DND-41 (cell line): ENCODE measurements around the gene TCF20.

Experiments
- ATAC-seq: fragments of 200-7000 bp; cut with Tn5 transposase; 3 replicates; pipeline ENCODE4 v1.9.1; 2021; ENCODE audit warnings: low read depth; ENCODE audit not compliant: insufficient read depth
- DNase-seq: peaks from one replicate; pipeline ENCODE4 v3.0.0-alpha.2; 2020
- H2AFZ ChIP-seq: 2 replicates; pipeline ENCODE4 v1.6.0; 2012; ENCODE audit warnings: low read depth, low read length
- H3K27ac ChIP-seq: 2 replicates; pipeline ENCODE4 v1.5.1; 2012; ENCODE audit warnings: low read length, inconsistent platforms
- H3K27me3 ChIP-seq: fragments of 200-600 bp; sonication (generic); 2 replicates; pipeline ENCODE4 v1.6.0; 2012; ENCODE audit warnings: low read length, mild to moderate bottlenecking, inconsistent platforms; ENCODE audit not compliant: insufficient read depth, poor library complexity
- H3K36me3 ChIP-seq: 2 replicates; pipeline ENCODE4 v1.5.1; 2012; ENCODE audit warnings: low read length, inconsistent platforms; ENCODE audit not compliant: insufficient read depth
- H3K4me1 ChIP-seq: 2 replicates; pipeline ENCODE4 v1.5.1; 2012; ENCODE audit warnings: mild to moderate bottlenecking, low read length; ENCODE audit not compliant: insufficient read depth
- H3K4me2 ChIP-seq: 2 replicates; pipeline ENCODE4 v1.6.0; 2012; ENCODE audit warnings: mild to moderate bottlenecking, moderate library complexity, low read length, inconsistent platforms; ENCODE audit not compliant: insufficient read depth
- H3K4me3 ChIP-seq, 2 experiments: fragments of 200-600 bp in 1 of 2; shearing (Covaris generic) in 1 of 2; 2 replicates each; pipeline ENCODE4 v1.5.1; 2012 to 2016; ENCODE audit warnings: inconsistent platforms in 2 of 2, low read length in 2 of 2, mild to moderate bottlenecking in 2 of 2, low read depth in 1 of 2, moderate library complexity in 1 of 2
- H3K79me2 ChIP-seq: 2 replicates; pipeline ENCODE4 v1.6.0; 2012; ENCODE audit warnings: low read length, inconsistent platforms; ENCODE audit not compliant: insufficient read depth
- H3K9ac ChIP-seq: 2 replicates; pipeline ENCODE4 v1.6.0; 2012; ENCODE audit warnings: low read depth, mild to moderate bottlenecking, inconsistent platforms, low read length, moderate library complexity
- H3K9me3 ChIP-seq: 2 replicates; pipeline ENCODE4 v1.5.1; 2012; ENCODE audit warnings: low read length, moderate library complexity, mild to moderate bottlenecking, inconsistent platforms; ENCODE audit not compliant: insufficient read depth, severe bottlenecking
- H4K20me1 ChIP-seq: 2 replicates; pipeline ENCODE4 v1.6.0; 2012; ENCODE audit warnings: low read length; ENCODE audit not compliant: insufficient read depth
- CTCF ChIP-seq: IDR thresholded peaks from 2 replicates; pipeline ENCODE4 v1.5.1; 2012; ENCODE audit warnings: borderline replicate concordance, low read length, moderate library complexity, mild to moderate bottlenecking; ENCODE audit not compliant: poor library complexity, severe bottlenecking; ENCODE audit errors: extremely low read depth
- EZH2 ChIP-seq: IDR thresholded peaks from 3 replicates; pipeline ENCODE4 v1.6.1; 2012; ENCODE audit warnings: borderline replicate concordance, low read depth, mild to moderate bottlenecking, moderate library complexity, low read length, inconsistent platforms; ENCODE audit not compliant: severe bottlenecking

The TCF20 gene

DNA sequence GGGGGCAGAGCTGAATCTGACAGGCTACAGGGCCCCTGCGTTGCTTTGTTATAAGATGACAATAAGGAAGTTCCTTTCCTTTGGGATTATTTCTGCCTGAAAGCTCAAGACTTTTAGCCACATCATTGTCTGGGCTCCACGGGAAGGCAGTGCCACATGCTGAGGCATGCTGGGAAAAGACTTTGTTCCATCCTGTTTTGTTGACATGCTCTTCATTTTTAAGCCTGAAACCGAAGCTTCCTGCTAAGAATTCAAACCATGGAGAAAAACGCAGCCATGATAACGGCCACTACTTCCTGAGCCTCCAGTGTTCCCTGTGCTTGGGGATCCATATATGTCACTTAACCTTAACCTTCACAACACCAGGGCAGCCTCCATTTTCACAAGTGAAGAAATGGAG, 5.5 kb upstream of the TCF20 start:
- no peaks in the 10 kb centered on the region for H3K9me3 ChIP-seq
- H3K27me3 ChIP-seq, result no peaks in the 10 kb centered on the region
- H3K36me3 ChIP-seq, result no peaks in the 10 kb centered on the region; the same call in 1 of the 2 replicates
- peaks cover 6% of the 10 kb centered on the region for H3K79me2 ChIP-seq
- no peak overlapping the region for H2AFZ ChIP-seq
- no peak for DNase-seq
- TF ChIP-seq EZH2, result no peak
- TF ChIP-seq CTCF, result no peak
- H3K4me3 ChIP-seq, result no peak overlapping the region
- peaks cover 53% of the 10 kb centered on the region for H4K20me1 ChIP-seq
- H3K4me1 ChIP-seq, result peaks cover 4% of the 10 kb centered on the region
- no peak overlapping the region for H3K27ac ChIP-seq
- H3K9ac ChIP-seq, result no peak overlapping the region
- no peak overlapping the region for H3K4me2 ChIP-seq
- ATAC-seq, result no peak

GRCh38 chr22:42275176-42275575, 4.7 kb upstream of the TCF20 start:
- ATAC-seq, result no peak
- H3K27ac ChIP-seq, result no peak overlapping the region

GRCh38 chr22:42273855-42274451, 3.5 kb upstream of the TCF20 start:
- peaks cover 12% of the 10 kb centered on the region for H3K4me1 ChIP-seq
- no peak overlapping the region for H3K27ac ChIP-seq
- no peak overlapping the region for H3K4me2 ChIP-seq
- DNase-seq (no peak), ATAC-seq (no peak)
- TF ChIP-seq CTCF (no peak), EZH2 (no peak)
- H4K20me1 ChIP-seq, result peaks cover 49% of the 10 kb centered on the region
- no peaks in the 10 kb centered on the region; the same call in 1 of the 2 replicates for H3K36me3 ChIP-seq
- no peak overlapping the region for H3K9ac ChIP-seq
- no peak overlapping the region for H3K4me3 ChIP-seq
- peaks cover 19% of the 10 kb centered on the region for H3K79me2 ChIP-seq
- no peak overlapping the region for H2AFZ ChIP-seq
- H3K27me3 ChIP-seq, result no peaks in the 10 kb centered on the region
- H3K9me3 ChIP-seq, result no peaks in the 10 kb centered on the region

More at GRCh38 chr22:42275176-42275575, 4.7 kb upstream of the TCF20 start:
- H3K4me2 ChIP-seq, result no peak overlapping the region
- no peaks in the 10 kb centered on the region for H3K27me3 ChIP-seq
- peaks cover 8% of the 10 kb centered on the region for H3K4me1 ChIP-seq
- no peak overlapping the region for H2AFZ ChIP-seq
- H4K20me1 ChIP-seq, result peaks cover 47% of the 10 kb centered on the region
- no peak overlapping the region for H3K9ac ChIP-seq
- DNase-seq, result no peak
- TF ChIP-seq CTCF (no peak), EZH2 (no peak)
- no peak overlapping the region for H3K4me3 ChIP-seq
- H3K36me3 ChIP-seq, result no peaks in the 10 kb centered on the region; the same call in 1 of the 2 replicates
- H3K9me3 ChIP-seq, result no peaks in the 10 kb centered on the region
- peaks cover 6% of the 10 kb centered on the region for H3K79me2 ChIP-seq

DNA sequence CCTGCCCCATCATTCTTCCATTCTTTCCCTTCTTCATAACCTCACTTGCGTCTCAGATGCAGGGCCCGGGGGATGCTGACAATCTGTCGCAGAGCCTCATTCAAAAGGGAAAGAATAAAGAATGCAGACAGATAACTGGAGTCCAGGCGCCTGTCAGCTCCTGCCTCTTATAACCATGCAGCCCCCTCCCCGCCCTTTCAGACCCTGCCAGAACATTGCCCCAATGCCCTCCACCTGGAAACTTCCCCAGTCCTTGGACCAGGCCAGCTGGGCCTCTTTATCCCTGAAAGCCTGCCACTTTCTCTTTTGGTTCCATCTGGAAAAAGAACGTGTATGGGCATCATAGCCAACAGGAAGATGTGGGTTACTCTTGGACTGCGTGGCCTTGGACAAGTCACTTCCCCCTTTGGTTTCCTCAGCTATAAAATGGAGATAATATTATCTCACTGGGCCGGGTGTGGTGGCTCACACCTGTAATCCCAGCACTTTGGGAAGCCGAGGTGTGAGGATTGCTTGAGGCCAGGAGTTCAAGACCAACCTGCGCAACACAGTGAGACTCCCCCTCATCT, 2.1 kb upstream of the TCF20 start:
- H4K20me1 ChIP-seq, result peaks cover 53% of the 10 kb centered on the region
- no peak overlapping the region for H3K4me2 ChIP-seq
- H3K36me3 ChIP-seq, result peaks cover 6% of the 10 kb centered on the region; the same call in 1 of the 2 replicates
- H3K27ac ChIP-seq, result no peak overlapping the region
- DNase-seq (no peak), ATAC-seq (no peak)
- TF ChIP-seq CTCF (no peak), EZH2 (no peak)
- H3K27me3 ChIP-seq, result no peaks in the 10 kb centered on the region
- H3K4me1 ChIP-seq, result peaks cover 27% of the 10 kb centered on the region
- no peaks in the 10 kb centered on the region for H3K9me3 ChIP-seq
- H2AFZ ChIP-seq, result no peak overlapping the region
- no peak overlapping the region for H3K9ac ChIP-seq
- H3K79me2 ChIP-seq, result peaks cover 33% of the 10 kb centered on the region
- no peak overlapping the region for H3K4me3 ChIP-seq
